Hypothalamus (tissue), 51 donors: ENCODE results near the gene BTAF1.

Experiments used
- DNase-seq, 51 donors: peaks; one replicate each; lab custom pipeline; 2025; lab: John Stamatoyannopoulos, UW

The BTAF1 gene

GRCh38 chr10:92042541-92042940, 119.0 kb downstream of the BTAF1 start:
- DNase-seq, result no peak

DNA sequence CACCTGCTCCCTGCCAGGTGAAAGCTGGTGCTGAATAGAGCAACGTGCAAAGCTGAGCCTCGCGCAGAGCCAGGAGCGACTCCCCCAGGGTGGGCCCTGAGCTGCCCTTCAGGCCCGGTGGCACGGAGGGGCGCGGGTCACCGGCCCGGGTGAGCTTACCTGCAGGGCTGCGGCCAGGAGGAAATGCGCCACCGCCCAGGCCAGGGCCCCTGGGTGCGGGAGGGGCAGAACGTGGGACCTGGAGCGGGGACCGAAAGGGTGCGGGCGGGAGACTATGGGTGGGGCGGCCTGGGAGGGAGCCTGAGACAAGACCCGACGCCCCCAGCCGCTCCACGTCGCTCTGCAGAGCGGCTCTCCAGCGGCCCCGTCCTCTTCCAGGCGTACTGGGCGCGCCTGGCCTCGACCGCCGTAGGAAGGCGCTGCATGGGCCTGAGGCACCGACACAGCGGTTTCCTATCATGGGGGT, 122.1 kb downstream of the BTAF1 start:
- no peak for DNase-seq

GRCh38 chr10:92047215-92047614, 123.6 kb downstream of the BTAF1 start:
- no peak for DNase-seq

DNA sequence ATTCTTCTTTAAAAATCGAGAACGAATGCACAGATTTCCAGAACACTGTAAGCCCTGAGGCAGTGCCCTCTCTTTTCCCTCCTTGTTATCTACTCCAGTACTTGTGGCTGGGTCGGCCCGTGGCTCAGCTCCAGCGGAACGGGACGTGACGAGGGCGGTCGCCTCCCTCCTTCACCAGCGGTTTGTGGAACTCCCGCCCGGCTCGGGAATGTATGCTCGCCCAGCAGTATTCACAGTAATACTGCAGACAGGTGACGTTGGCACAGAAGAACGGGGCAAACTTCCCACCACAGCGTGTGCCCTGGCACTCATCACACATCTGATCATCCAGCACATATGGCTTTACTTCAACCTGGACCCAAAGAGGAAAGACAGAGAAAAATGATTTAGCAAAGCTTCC, 128.5 kb downstream of the BTAF1 start:
- DNase-seq, result no peak

- no peak for DNase-seq
Observed at GRCh38 chr10:92052741-92053140, 129.2 kb downstream of the BTAF1 start.

- DNase-seq, result no peak
Observed at GRCh38 chr10:92054807-92055206, 131.2 kb downstream of the BTAF1 start.

DNA sequence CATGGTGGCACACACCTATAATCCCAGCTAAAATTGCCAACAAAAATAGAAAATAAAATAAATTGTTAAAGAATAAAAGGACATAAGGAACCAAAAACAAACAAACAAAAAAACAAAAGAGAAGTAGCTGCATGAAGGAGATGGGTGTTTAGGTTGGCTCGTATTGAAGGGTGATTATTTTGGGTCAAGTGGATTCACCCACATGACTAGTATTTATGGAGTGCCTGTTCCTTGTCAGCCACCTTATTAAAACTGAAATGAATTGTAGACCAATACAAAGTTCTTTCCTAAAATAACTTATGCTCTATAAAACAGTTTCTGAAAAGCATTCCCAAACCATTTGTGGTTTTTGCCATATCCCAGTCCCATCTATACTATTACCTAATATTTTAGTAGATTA, 138.7 kb downstream of the BTAF1 start:
- no peak for DNase-seq

- DNase-seq, result no peak
Observed at GRCh38 chr10:92064506-92064905, 140.9 kb downstream of the BTAF1 start.

DNA sequence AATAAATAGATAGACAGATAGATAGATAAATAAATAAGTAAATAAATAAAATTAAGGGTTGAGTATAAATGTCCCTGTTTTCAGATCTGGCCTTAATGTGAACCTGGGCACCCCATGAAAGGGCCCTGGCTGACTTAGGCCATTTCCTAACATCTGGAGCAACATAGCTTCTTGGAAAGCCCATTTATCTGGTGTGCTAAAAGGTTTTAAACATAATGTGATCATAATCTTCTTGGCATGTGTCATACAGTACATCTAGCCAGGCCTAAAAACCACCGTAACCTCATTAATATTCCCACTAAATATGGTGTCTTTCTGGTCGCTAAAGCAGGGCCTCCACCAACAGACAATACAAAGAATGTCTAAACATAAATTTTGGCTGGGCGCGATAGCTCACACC, 142.8 kb downstream of the BTAF1 start:
- no peak for DNase-seq

DNA sequence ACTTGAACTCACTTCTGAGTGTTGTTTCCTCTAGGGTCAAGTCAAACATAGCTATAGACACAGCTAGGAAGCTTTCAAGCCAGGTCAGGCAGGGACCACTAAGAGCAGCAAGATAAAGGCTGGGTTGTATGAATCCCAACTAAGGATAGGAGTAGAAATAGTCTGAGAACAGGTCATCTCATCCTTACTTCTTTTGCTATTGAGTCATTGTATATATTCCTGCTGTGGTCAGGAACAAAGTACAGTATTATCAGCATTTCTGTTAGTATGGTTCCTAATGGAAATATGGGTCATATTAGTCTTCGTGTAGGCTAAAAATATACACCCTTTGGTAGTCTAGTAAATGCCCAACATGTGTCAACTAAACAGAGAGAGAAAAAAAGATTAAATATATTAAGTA, 145.3 kb downstream of the BTAF1 start:
- no peak for DNase-seq

GRCh38 chr10:92074126-92074887, 150.7 kb downstream of the BTAF1 start:
- DNase-seq, result no peak

- no peak for DNase-seq
Observed at GRCh38 chr10:92075829-92076228, 152.3 kb downstream of the BTAF1 start.

- no peak for DNase-seq
Observed at GRCh38 chr10:92076722-92077121, 153.2 kb downstream of the BTAF1 start.

- no peak for DNase-seq
Observed at GRCh38 chr10:92079003-92079402, 155.4 kb downstream of the BTAF1 start.
